Testis (tissue), 2 donors: ENCODE measurements around the gene ANTKMT.

ENCODE experiments used
- CTCF ChIP-seq, 3 experiments: fragments of 450-650 bp in 2 of 3; fragments of 200-600 bp in 1 of 3; sonication (generic) in 1 of 3; IDR thresholded peaks; one replicate each; pipeline ENCODE4 v1.5.1; 2016 to 2019; ENCODE audit warnings: antibody characterized with exemption in 3 of 3, mild to moderate bottlenecking in 2 of 3, moderate library complexity in 1 of 3
- POLR2A ChIP-seq: fragments of 450-650 bp; IDR thresholded peaks from one replicate; pipeline ENCODE4 v1.6.1; 2017; ENCODE audit warnings: antibody characterized with exemption, mild to moderate bottlenecking, moderate library complexity

- TF ChIP-seq CTCF (IDR thresholded peaks at IDR 0.05) = no peak
- no peak for TF ChIP-seq POLR2A
Observed at GRCh38 chr16:720447-720989, 428 bp upstream of the ANTKMT start.
